Brain microvascular endothelial cell (primary cell): ENCODE measurements around the gene LIMS1.

Experiments used
- DNase-seq: peaks from one replicate; pipeline ENCODE4 v3.0.0-alpha.2; 2020
- H3K27ac ChIP-seq: fragments of 250-450 bp; sonication (Bioruptor Pico); 2 replicates; pipeline ENCODE4 v1.5.1; 2020; ENCODE audit warnings: mild to moderate bottlenecking, moderate library complexity
- H3K27me3 ChIP-seq: fragments of 250-450 bp; sonication (Bioruptor Pico); replicated peaks from 2 replicates; pipeline ENCODE4 v1.5.1; 2020; ENCODE audit warnings: mild to moderate bottlenecking
- H3K36me3 ChIP-seq: fragments of 250-450 bp; sonication (Bioruptor Pico); replicated peaks from 2 replicates; pipeline ENCODE4 v1.5.1; 2020; ENCODE audit warnings: mild to moderate bottlenecking
- H3K4me3 ChIP-seq: 2 replicates; pipeline ENCODE4 v1.5.1; 2011; ENCODE audit warnings: low read depth, mild to moderate bottlenecking, control low read depth, low read length, moderate library complexity
- CTCF ChIP-seq: IDR thresholded peaks from 2 replicates; pipeline ENCODE4 v1.5.1; 2011; ENCODE audit warnings: low read depth, mild to moderate bottlenecking, moderate library complexity, low read length, control low read depth, inconsistent platforms; ENCODE audit errors: missing control alignments
- in situ Hi-C: cut with HindIII; loops from 2 replicates; pipeline ENCODE4 v1.10.0; 2017; ENCODE audit warnings: low sequenced_read_pairs, low pct_ligation_motif_present

Gene LIMS1

GRCh38 chr2:108634576-108635160 lies 100.4 kb downstream of the LIMS1 start:
- peak overlapping the region; percentile 1 for H3K27ac ChIP-seq
- no peaks in the 10 kb centered on the region for H3K27me3 ChIP-seq
- no peaks in the 10 kb centered on the region for H3K36me3 ChIP-seq
- DNase-seq: no peak
- in situ Hi-C loops: no loop called here
- TF ChIP-seq CTCF: no peak
- no peak overlapping the region for H3K4me3 ChIP-seq

GRCh38 chr2:108635630-108636354 lies 101.5 kb downstream of the LIMS1 start:
- no peak overlapping the region for H3K4me3 ChIP-seq
- H3K27me3 ChIP-seq: no peaks in the 10 kb centered on the region
- TF ChIP-seq CTCF: no peak
- DNase-seq: no peak
- no peaks in the 10 kb centered on the region for H3K36me3 ChIP-seq
- in situ Hi-C loops: no loop called here
- peak overlapping the region; percentile 97 for H3K27ac ChIP-seq

- peak overlapping the region; percentile 97 for H3K27ac ChIP-seq
- no peaks in the 10 kb centered on the region for H3K36me3 ChIP-seq
Observed at GRCh38 chr2:108637304-108637669, 103.0 kb downstream of the LIMS1 start.

GRCh38 chr2:108640731-108641130 lies 106.5 kb downstream of the LIMS1 start:
- Histone ChIP-seq H3K27ac (peak overlapping the region; percentile 97), H3K27me3 (no peaks in the 10 kb centered on the region), H3K36me3 (no peaks in the 10 kb centered on the region), H3K4me3 (no peak overlapping the region)
- TF ChIP-seq CTCF: no peak
- DNase-seq: peak; percentile 87
- in situ Hi-C loops: no loop called here

More at GRCh38 chr2:108637304-108637669, 103.0 kb downstream of the LIMS1 start:
- TF ChIP-seq CTCF: no peak
- no peak overlapping the region for H3K4me3 ChIP-seq
- in situ Hi-C loops: no loop called here
- H3K27me3 ChIP-seq: no peaks in the 10 kb centered on the region
- peak; percentile 95 for DNase-seq

GRCh38 chr2:108641756-108642155 lies 107.5 kb downstream of the LIMS1 start:
- no peaks in the 10 kb centered on the region for H3K36me3 ChIP-seq
- DNase-seq: no peak
- TF ChIP-seq CTCF: no peak
- H3K27me3 ChIP-seq: no peaks in the 10 kb centered on the region
- peak overlapping the region; percentile 97 for H3K27ac ChIP-seq
- no peak overlapping the region for H3K4me3 ChIP-seq
- in situ Hi-C loops: no loop called here
